ENCODE results near the gene CALR.
"Not testable (repeated sequence)": the region's sequence is repeated elsewhere in the genome, so short reads cannot be mapped to it uniquely, and the experiment has no call there.

CALR gene

DNA sequence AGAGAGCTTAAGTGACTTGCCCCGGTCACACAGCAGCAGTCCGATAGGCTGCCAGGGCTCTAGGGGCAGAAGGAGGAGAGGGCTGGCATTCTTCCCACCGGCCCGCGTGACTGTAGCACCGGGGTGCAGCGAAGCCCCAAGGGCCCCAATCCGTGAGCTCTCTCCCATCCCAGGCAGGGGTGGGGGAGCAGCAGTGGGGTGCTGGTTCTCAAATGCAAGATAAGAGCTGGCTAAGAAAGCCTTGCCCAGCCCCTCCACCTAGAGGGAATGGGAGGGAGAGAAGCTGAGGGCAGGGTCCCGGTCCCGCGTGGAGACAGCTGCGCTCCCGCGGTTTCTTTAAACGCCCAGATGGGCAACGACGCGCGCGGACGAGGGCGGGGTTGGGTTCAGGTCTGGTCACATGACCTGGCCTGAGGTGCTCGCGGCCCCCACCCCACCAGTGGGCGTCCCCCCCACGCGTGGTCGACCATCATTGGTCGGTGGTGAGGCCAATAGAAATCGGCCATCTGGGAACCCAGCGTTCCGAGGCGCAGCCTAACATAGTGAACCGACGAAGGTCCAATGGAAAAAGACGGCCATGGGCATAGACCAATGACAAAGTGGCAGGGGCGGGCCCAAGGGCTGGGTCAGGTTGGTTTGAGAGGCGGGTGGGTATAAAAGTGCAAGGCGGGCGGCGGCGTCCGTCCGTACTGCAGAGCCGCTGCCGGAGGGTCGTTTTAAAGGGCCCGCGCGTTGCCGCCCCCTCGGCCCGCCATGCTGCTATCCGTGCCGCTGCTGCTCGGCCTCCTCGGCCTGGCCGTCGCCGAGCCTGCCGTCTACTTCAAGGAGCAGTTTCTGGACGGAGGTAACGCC is at the start of gene CALR:
Gene CALR, plus strand, starts transcription at position 683 of the 852 bp plus-strand sequence. Its CDS starts 71 bp downstream, at position 754.
- peak; percentile 96 to 100 for DNase-seq (ENCODE audit: low read depth in 1 of 2, low spot score in 1 of 2)

- not testable (repeated sequence) for DNase-seq (ENCODE audit: low read depth in 1 of 2, low spot score in 1 of 2)
These were observed 48.1 kb upstream of the CALR start for GRCh38 chr19:12890299-12890786.

DNA sequence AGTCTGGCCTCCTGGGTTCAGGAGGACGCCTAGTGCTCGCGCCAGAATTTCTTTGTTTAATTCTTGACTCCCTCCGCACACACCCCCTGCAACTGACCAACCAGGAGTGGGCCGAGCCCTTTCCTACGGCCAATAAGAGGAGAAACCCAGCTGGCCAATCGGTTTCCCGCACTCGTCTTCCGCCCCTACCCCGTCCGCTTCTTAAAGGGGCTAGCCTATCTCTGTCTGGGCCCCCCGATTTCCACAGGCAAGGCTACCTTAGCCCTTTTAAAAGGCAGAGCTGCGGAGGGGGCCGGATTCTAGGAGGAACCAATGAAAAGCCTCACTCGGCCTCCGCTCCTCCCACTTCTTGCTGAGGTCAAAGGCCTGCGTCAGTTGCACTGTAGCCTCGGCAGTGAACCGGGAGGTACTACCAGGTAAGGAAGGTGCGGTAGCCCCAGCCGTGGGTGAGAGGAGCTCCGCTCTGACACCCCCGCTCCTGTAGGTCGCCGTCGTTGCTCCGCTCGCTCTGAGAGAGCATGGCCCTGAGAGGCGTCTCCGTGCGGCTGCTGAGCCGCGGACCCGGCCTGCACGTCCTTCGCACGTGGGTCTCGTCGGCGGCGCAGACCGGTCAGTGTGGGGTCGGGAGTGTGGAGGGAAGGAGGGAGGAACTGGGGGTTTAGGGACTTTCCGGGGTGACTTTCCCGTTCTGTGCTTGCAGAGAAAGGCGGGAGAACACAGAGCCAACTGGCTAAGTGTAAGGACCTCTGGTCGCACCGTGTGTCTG is 47.4 kb upstream of the CALR start, which contains the start of gene GCDH:
Gene GCDH, plus strand, starts transcription at position 374 of the 766 bp plus-strand sequence. Its CDS starts 145 bp downstream, at position 519.
- peak; percentile 80 to 98 for DNase-seq (ENCODE audit: low read depth in 1 of 2, low spot score in 1 of 2)

DNA sequence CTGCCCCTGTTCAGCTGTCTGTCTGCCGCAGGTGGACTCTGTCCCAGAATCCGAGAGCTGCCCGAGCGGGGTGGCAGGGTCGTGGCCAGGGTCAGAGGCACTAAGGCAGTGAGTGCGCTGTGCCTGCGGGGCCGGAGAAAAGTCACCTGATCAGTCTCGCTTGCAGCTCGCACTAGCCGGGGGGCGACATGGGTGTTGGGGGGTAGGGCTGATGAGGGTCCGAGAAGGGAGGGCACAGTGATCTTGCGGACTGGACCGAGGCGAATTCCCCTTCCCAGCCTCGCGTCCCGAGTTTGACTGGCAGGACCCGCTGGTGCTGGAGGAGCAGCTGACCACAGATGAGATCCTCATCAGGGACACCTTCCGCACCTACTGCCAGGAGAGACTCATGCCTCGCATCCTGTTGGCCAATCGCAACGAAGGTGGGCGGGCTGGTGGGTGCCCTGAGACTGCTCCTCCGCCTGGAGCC is 46.8 kb upstream of the CALR start:
- DNase-seq (ENCODE audit: low read depth in 1 of 2, low spot score in 1 of 2), result no peak

DNA sequence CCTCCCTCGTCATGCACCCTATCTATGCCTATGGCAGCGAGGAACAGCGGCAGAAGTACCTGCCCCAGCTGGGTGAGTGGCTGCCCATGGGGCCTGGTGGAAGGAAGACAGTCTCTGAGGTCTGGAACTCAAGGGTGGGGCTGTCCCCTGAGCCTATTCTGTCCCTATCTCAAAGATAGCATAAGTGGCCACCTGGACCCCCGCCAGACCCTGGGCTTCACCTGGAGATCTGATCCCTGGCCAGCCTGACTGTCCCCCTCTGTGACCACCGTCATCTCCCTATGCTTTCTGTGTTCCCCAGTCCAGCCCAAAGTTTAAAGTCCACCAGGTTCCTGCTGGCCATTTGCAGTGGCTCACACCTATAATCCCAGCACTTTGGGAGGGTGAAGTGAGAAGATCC is 44.8 kb upstream of the CALR start:
- DNase-seq (ENCODE audit: low read depth in 1 of 2, low spot score in 1 of 2), result no peak

DNA sequence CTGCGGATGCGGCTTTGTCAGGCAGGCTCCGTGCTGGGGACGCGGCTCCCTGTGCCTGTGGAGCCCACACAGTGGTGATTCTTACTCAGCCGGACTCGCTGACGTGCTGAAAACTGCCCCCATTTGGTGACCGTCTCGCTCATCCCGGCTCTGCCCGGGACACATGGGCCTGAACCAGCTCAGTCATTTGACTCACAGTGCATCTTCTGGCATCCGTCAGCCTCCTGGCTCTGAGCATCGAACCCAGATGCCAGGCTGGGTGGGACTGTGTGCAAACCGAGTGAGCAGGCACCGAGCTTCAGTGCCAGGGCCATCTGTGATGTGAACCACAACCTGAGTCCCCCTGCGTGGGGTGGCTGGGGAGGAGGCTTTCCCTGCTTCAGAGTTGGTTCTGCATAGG is 41.9 kb upstream of the CALR start:
- no peak for DNase-seq (ENCODE audit: low read depth in 1 of 2, low spot score in 1 of 2)

DNA sequence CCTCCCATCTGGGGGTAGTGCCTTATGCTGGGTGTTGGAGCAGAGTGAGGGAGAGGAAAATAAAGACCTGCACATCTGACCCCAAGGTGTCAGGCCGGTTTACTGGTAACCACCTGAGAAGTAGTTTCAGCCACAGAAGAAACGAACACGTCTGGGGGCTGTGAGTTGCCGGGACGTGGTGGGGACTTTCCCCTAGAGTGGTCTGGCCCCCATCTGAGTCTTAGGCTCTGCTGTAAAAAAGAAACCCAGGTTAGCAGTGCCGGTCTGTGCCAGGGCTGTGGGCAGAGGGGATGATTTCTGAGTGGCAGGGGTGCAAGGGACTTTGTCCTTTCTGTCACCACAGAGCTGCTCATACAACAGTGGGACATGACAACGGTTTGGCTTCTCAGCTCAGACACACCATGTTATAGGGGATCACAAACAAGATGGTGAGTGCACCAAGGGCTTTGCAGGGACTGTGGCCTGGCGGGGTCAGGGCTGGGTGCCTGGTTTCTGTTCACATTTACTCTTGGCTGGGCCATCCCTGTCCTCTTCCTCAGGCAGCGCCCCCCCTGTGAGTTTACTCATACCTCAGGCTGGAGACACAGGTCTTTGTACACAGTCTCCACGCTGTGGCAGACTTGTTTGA is 38.4 kb upstream of the CALR start:
- DNase-seq (ENCODE audit: low read depth in 1 of 2, low spot score in 1 of 2), result no peak

DNA sequence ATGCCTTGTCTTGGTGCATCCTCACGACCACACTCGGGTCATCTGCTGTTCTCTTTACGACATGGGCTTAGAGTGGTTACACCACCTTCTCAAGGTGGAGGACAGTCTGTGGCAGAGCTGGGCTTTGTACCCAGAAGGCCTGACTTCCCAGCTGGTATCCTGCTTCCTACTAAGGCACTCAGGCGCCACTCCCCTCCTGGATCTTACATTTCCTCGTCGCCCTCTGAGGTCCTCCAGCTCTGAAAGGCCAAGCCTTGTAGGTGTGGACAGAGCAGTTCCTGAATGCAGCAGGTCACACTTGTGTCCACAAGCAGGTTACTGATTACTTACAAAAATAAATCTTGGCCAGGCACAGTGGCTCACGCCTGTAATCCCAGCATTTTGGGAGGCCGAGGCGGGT is 31.2 kb upstream of the CALR start:
- no peak for DNase-seq (ENCODE audit: low read depth in 1 of 2, low spot score in 1 of 2)

DNA sequence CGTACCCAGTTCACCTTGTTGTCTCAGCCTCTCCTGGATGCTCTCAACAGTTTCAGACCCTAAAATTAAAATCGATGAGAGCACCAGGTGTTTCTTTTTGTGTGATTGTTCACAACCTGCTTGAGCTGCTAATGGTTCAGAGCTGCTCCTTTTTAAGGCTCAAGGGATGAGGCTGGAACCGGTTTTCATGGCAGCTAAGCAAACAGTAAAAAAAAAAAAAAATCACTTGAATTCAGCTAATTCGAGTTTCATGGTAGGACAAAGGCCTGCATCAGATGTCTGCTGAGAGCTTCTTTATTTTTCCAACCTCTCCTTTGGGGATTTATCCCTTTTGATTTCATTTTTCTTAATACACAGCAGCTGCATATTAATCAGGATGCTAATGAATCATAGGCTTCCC is 25.8 kb upstream of the CALR start:
- DNase-seq (ENCODE audit: low read depth in 1 of 2, low spot score in 1 of 2), result no peak

DNA sequence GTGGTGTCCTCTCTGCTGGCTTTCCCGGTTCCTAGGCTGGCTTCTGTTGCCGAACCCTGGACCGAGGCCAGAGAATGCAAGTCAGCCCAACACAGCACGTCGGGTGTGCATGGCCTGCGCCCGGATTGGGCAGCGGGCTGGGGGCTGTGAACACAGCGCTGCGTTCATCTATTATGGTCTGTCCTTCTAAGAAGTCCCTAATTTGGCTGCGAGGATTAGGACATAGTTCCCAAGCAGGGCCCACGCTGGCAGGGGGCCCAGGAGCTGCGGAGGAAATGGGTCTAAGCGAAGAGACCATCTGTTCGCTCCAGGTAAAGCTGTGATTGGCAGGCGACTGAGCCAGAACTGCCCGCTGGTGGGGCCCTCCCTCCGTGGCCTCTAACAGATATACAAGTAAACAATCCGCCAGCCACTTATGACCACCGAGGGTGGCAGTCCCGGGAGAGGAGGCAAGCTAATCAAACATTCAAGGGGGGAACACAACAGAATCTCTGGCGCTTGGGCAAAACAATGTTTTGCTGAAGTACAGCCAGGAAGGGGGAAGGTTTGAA is 25.3 kb upstream of the CALR start:
- no peak for DNase-seq (ENCODE audit: low read depth in 1 of 2, low spot score in 1 of 2)

GRCh38 chr19:12913851-12914690 is 24.3 kb upstream of the CALR start:
- DNase-seq (ENCODE audit: low read depth in 1 of 2, low spot score in 1 of 2), result peak in 1 of 2 donors; percentile 39

DNA sequence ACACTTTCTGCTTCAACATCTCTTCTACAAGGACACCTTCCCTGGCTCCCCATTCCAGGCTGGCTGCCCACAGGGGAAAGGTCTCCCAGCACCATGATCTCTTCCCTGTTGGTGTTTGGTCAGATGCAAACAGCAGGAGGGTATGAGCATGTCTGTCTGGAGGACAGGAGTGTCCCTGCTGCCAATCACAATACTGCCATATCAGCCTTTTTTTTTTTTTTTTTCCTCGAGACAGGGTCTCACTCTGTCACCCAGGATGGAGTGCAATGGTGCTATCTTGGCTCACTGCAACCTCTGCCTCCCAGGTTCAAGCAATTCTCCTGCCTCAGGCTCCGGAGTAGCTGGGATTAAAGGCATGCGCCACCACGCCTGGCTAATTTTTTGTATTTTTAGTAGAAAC is 22.5 kb upstream of the CALR start:
- not testable (repeated sequence) for DNase-seq (ENCODE audit: low read depth in 1 of 2, low spot score in 1 of 2)

- no peak for DNase-seq (ENCODE audit: low read depth in 1 of 2, low spot score in 1 of 2)
These were observed 20.2 kb upstream of the CALR start for GRCh38 chr19:12918253-12918652.

DNA sequence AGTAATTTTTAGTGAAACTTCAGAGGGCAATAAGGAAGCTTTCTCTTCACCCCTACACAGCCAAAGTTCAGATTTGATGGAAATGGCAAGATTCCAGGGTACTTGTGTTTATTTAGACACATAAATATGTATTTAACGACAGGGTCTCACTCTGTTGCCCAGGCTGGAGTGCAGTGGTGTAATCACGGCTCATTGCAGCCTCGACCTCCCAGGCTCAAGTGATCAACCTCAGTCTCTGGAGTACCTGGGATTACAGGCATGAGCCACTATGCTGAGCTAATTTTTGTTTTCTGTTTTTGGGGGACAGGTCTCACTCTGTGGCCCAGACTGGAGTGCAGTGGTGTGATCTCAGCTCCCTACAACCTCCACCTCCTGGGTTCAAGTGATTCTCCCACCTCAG is 17.4 kb upstream of the CALR start:
- no peak for DNase-seq (ENCODE audit: low read depth in 1 of 2, low spot score in 1 of 2)

GRCh38 chr19:12922959-12923358 is 15.4 kb upstream of the CALR start:
- DNase-seq (ENCODE audit: low read depth in 1 of 2, low spot score in 1 of 2), result no peak

GRCh38 chr19:12924621-12925310 is 13.6 kb upstream of the CALR start:
- DNase-seq (ENCODE audit: low read depth in 1 of 2, low spot score in 1 of 2), result no peak

DNA sequence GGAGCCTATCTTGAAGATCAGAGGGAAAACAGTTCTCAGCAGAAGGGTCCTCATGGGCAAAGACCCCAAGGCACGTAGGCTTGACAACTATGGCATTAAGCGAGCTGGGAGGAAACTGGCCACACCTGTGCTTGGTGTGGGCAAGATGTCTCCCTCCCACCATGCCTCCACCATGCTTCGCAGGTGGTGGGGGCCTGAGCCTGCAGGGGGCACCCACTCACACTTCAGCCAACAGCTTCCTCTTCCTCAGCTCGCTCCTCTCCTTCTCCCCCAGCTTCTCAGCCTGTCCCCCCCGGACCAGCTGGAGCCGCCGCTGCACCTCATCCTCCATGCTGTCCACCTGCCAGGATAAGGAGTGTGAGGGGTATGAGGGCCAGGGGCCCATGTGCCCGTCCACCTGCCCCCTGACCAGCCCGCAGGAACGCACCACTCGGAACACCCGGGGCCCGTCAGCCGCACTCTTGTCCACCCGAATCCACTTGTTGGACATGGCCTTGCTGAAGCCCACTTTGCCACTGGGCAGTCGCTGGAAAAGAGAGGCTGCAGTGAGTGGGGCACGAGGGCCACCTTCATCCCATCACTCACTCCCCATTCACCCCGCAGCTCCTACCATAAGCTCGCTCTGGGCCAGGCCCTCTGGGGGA is 8.3 kb upstream of the CALR start:
- no peak for DNase-seq (ENCODE audit: low read depth in 1 of 2, low spot score in 1 of 2)

GRCh38 chr19:12932392-12933286 is 5.8 kb upstream of the CALR start:
- no peak for DNase-seq (ENCODE audit: low read depth in 1 of 2, low spot score in 1 of 2)

All from activated CD4-positive, alpha-beta T cell treated with anti-CD3 and anti-CD28 coated beads, Interleukin-2, amount 50 U/mL, for 24 hours (primary cell).